CD14-positive monocyte (primary cell): ENCODE measurements around the gene ITGAX. TPM values are rescaled to one million over a fixed set of nuclear protein-coding genes. Genes with fewer than 3 reads are reported as not detected.

Source experiments
- DNase-seq, 3 donors: peaks; one replicate each; pipeline ENCODE4 v3.0.0-alpha.2; 2011 to 2022
- H2AFZ ChIP-seq: 2 replicates; pipeline ENCODE4 v1.6.0; 2012; ENCODE audit warnings: mild to moderate bottlenecking, low read depth, low read length, inconsistent platforms; ENCODE audit not compliant: insufficient read depth, poor library complexity, severe bottlenecking
- H3K27ac ChIP-seq, 2 donors: 1 replicate in 1 of 2; 2 replicates in 1 of 2; pipeline ENCODE4 v1.5.1; 2012 to 2013; ENCODE audit warnings: low read length in 2 of 2, control low read depth in 1 of 2, inconsistent platforms in 1 of 2, low read depth in 1 of 2, mild to moderate bottlenecking in 1 of 2
- H3K27me3 ChIP-seq, 2 donors: one replicate each; pipeline versions ENCODE4 v1.6.0 to v1.6.1; 2011 to 2013; ENCODE audit warnings: low read length in 2 of 2; ENCODE audit not compliant: control insufficient read depth in 2 of 2, insufficient read depth in 2 of 2
- H3K36me3 ChIP-seq, 2 donors: replicated peaks in 1 of 2; 1 replicate in 1 of 2; 2 replicates in 1 of 2; pipeline versions ENCODE4 v1.5.1 to v1.6.1; 2012 to 2013; ENCODE audit warnings: low read length in 2 of 2, control low read depth in 1 of 2, inconsistent platforms in 1 of 2, mild to moderate bottlenecking in 1 of 2; ENCODE audit not compliant: insufficient read depth in 2 of 2, control insufficient read depth in 1 of 2
- H3K4me1 ChIP-seq, 2 donors: 1 replicate in 1 of 2; 2 replicates in 1 of 2; pipeline versions ENCODE4 v1.5.1 to v1.6.1; 2012 to 2013; ENCODE audit warnings: low read length in 2 of 2, control low read depth in 1 of 2, inconsistent platforms in 1 of 2, mild to moderate bottlenecking in 1 of 2, moderate library complexity in 1 of 2; ENCODE audit not compliant: insufficient read depth in 2 of 2, control insufficient read depth in 1 of 2
- H3K4me2 ChIP-seq: replicated peaks from 2 replicates; pipeline ENCODE3; 2012; ENCODE audit warnings: low read length, moderate library complexity, mild to moderate bottlenecking; ENCODE audit not compliant: poor library complexity, severe bottlenecking; ENCODE audit errors: extremely low read depth
- H3K4me3 ChIP-seq, 3 experiments: fragments of 200-600 bp in 1 of 3; sonication (generic) in 1 of 3; replicated peaks in 1 of 3; 1 replicate in 2 of 3; 2 replicates in 1 of 3; pipeline ENCODE4 v1.5.1; 2011 to 2013; ENCODE audit warnings: low read length in 3 of 3, mild to moderate bottlenecking in 3 of 3, control low read depth in 2 of 3, low read depth in 2 of 3, inconsistent platforms in 1 of 3, moderate library complexity in 1 of 3
- H3K79me2 ChIP-seq: 2 replicates; pipeline ENCODE4 v1.6.0; 2012; ENCODE audit warnings: mild to moderate bottlenecking, control low read depth, inconsistent platforms, low read length, moderate library complexity; ENCODE audit not compliant: insufficient read depth
- H3K9ac ChIP-seq: 2 replicates; pipeline ENCODE4 v1.6.0; 2017; ENCODE audit warnings: low read length, mild to moderate bottlenecking; ENCODE audit not compliant: insufficient read depth, poor library complexity, severe bottlenecking
- H3K9me3 ChIP-seq, 2 donors: replicated peaks in 1 of 2; 1 replicate in 1 of 2; 2 replicates in 1 of 2; pipeline versions ENCODE4 v1.5.1 to v1.6.1; 2012 to 2013; ENCODE audit warnings: low read length in 2 of 2, control low read depth in 1 of 2; ENCODE audit not compliant: control insufficient read depth in 1 of 2, insufficient read depth in 1 of 2
- H4K20me1 ChIP-seq: 2 replicates; pipeline ENCODE4 v1.6.0; 2012; ENCODE audit warnings: mild to moderate bottlenecking, low read length, control low read depth, moderate library complexity; ENCODE audit not compliant: insufficient read depth
- H3K27ac Mint-ChIP-seq, 7 donors: one replicate each; pipeline ENCODE4 v1.8.0; 2020; ENCODE audit warnings: mild to moderate bottlenecking in 7 of 7, mixed read lengths in 7 of 7, moderate library complexity in 6 of 7, inconsistent platforms in 2 of 7
- H3K27me3 Mint-ChIP-seq, 3 donors: one replicate each; pipeline ENCODE4 v1.8.0; 2021 to 2022; ENCODE audit warnings: low read depth in 3 of 3, mild to moderate bottlenecking in 3 of 3, mixed read lengths in 3 of 3, moderate library complexity in 3 of 3, inconsistent platforms in 1 of 3
- H3K36me3 Mint-ChIP-seq, 2 donors: one replicate each; pipeline ENCODE4 v1.8.0; 2020; ENCODE audit warnings: mixed read lengths in 2 of 2, inconsistent platforms in 1 of 2, mild to moderate bottlenecking in 1 of 2
- H3K4me1 Mint-ChIP-seq: one replicate; pipeline ENCODE4 v1.8.0; 2020; ENCODE audit warnings: mild to moderate bottlenecking, mixed read lengths
- H3K4me3 Mint-ChIP-seq, 2 donors: one replicate each; pipeline ENCODE4 v1.8.0; 2020; ENCODE audit warnings: mild to moderate bottlenecking in 2 of 2, mixed read lengths in 2 of 2, moderate library complexity in 1 of 2
- H3K9me3 Mint-ChIP-seq, 7 donors: one replicate each; pipeline ENCODE4 v1.8.0; 2020 to 2022; ENCODE audit warnings: mixed read lengths in 7 of 7, mild to moderate bottlenecking in 6 of 7, moderate library complexity in 6 of 7, inconsistent platforms in 2 of 7
- WGBS: methylation state at CpG from one replicate; pipeline ENCODE4 v1.1.5; 2013; ENCODE audit warnings: missing lambda C conversion rate; ENCODE audit not compliant: insufficient coverage; 5-methylcytosine and 5-hydroxymethylcytosine counted together
- intact Hi-C, 2 donors: fragments of 100-400 bp; cut with micrococcal nuclease; formaldehyde crosslinking; loops; one replicate each; pipeline versions ENCODE4 v1.15.0 to v1.15.1; 2023
- polyA plus RNA-seq, 3 donors: library from polyadenylated mRNA; depleted of rRNA in 1 of 3; unstranded in 2 of 3; stranded (reverse) in 1 of 3; fragments of 300-500 nt in 2 of 3; fragments of >200 nt in 1 of 3; fragmentation: Illumina TruSeq in 2 of 3; gene quantifications; 1 replicate in 2 of 3; 2 replicates in 1 of 3; pipeline ENCODE4 v1.2.3, GENCODE V29; 2012 to 2021
- TF ChIP-seq, protein P1 (sequence below): fragments of 200-600 bp; IDR thresholded peaks from one replicate; pipeline ENCODE4 v1.8.0; 2022; ENCODE audit warnings: antibody characterized with exemption, mild to moderate bottlenecking

Gene ITGAX
- polyA plus RNA-seq, 3 donors, result 40.7 to 710 (median 71.3) TPM

DNA sequence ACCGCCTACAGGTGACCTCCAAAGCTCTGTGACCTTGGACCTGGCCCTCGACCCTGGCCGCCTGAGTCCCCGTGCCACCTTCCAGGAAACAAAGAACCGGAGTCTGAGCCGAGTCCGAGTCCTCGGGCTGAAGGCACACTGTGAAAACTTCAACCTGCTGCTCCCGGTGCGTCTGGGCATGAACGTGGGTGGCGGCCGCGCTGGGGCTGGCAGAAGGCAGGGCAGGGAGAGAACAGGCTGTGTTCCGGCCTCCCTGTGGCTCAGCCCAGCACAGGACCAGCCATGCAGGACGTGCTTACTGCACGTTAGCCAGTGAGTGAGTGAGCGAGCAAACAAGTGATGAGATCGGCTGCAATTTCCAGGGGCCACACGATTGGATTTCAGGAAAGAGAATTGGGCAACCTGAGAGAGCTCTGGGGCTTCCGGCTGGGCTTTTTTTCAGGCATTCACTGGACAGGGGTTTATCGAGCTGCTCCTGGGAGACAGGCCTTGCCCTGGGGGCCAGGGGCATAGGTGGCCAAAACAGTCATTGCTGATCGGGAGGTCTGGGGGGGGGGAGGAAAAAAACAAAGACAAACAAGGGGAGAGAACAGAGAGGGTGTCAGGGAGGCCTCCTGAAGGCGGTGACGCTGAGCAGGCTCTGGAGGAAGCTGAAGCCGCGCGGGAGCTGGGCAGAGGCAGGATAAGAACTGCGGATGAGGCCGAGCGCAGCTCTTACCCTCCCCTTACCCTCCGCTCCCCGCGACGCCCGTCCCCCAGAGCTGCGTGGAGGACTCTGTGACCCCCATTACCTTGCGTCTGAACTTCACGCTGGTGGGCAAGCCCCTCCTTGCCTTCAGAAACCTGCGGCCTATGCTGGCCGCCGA lies 16.9 kb downstream of the ITGAX start:
- no peaks in the 10 kb centered on the region for H3K79me2 ChIP-seq
- H3K9ac ChIP-seq, result no peak overlapping the region
- H3K4me3 ChIP-seq, result no peak overlapping the region
- peaks cover 73 to 78% of the 10 kb centered on the region in 2 donors for H3K36me3 Mint-ChIP-seq
- intact Hi-C loops, result loop anchor here in 1 of 2 donors (10.0 kb wide), 1 partner anchor 47 kb away; no protein-coding TSS in a partner anchor
- H3K9me3 ChIP-seq, result peaks cover 0 to 4% of the 10 kb centered on the region in 2 donors
- no peak for DNase-seq
- H3K4me1 ChIP-seq, result peaks cover 19 to 21% of the 10 kb centered on the region in 2 donors
- WGBS, result 92% methylated on average over 37 of the region's 42 CpGs
- no peak overlapping the region for H3K27ac ChIP-seq
- no peak overlapping the region for H2AFZ ChIP-seq
- H3K4me3 Mint-ChIP-seq, result no peak overlapping the region
- no peak overlapping the region for H3K4me2 ChIP-seq
- peaks cover 64% of the 10 kb centered on the region for H4K20me1 ChIP-seq
- peaks cover 0 to 7% (median 2%) of the 10 kb centered on the region in 7 donors for H3K9me3 Mint-ChIP-seq
- peaks cover 61 to 73% of the 10 kb centered on the region in 2 donors for H3K36me3 ChIP-seq
- no peaks in the 10 kb centered on the region for H3K27me3 Mint-ChIP-seq
- H3K4me1 Mint-ChIP-seq, result peaks cover 22% of the 10 kb centered on the region
- H3K27ac Mint-ChIP-seq, result peak overlapping the region in 2 of 7 donors; percentile 0 to 27
- no peaks in the 10 kb centered on the region for H3K27me3 ChIP-seq
- TF ChIP-seq, protein P1, sequence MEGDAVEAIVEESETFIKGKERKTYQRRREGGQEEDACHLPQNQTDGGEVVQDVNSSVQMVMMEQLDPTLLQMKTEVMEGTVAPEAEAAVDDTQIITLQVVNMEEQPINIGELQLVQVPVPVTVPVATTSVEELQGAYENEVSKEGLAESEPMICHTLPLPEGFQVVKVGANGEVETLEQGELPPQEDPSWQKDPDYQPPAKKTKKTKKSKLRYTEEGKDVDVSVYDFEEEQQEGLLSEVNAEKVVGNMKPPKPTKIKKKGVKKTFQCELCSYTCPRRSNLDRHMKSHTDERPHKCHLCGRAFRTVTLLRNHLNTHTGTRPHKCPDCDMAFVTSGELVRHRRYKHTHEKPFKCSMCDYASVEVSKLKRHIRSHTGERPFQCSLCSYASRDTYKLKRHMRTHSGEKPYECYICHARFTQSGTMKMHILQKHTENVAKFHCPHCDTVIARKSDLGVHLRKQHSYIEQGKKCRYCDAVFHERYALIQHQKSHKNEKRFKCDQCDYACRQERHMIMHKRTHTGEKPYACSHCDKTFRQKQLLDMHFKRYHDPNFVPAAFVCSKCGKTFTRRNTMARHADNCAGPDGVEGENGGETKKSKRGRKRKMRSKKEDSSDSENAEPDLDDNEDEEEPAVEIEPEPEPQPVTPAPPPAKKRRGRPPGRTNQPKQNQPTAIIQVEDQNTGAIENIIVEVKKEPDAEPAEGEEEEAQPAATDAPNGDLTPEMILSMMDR, result no peak

DNA sequence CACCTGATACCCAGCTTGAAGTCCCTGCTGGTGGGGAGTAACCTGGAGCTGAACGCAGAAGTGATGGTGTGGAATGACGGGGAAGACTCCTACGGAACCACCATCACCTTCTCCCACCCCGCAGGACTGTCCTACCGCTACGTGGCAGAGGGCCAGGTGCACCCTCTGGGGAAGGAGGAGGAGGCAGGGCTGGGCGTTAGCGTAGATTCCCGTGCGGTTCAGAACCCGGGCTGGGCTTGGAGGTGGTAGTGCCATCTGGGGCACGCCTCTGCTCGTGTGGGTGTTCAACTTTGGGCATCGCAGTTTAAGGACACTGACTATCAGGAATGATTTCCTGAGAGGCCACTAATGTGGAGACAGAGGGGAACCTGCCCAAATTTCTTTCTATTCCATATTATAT lies 18.3 kb downstream of the ITGAX start:
- WGBS, result 63% methylated on average over 5 of the region's 14 CpGs
- Mint-ChIP-seq H3K27ac (peak overlapping the region in 1 of 7 donors; percentile 20), H3K36me3 (peaks cover 83 to 89% of the 10 kb centered on the region in 2 donors), H3K4me3 (no peak overlapping the region), H3K27me3 (no peaks in the 10 kb centered on the region), H3K4me1 (peaks cover 8% of the 10 kb centered on the region), H3K9me3 (peaks cover 0 to 7% (median 2%) of the 10 kb centered on the region in 7 donors)
- TF ChIP-seq, protein P1, result no peak
- no peaks in the 10 kb centered on the region for H3K79me2 ChIP-seq
- H4K20me1 ChIP-seq, result peaks cover 78% of the 10 kb centered on the region
- H3K4me3 ChIP-seq, result no peak overlapping the region
- H3K4me2 ChIP-seq, result no peak overlapping the region
- intact Hi-C loops, result loop anchor here in 1 of 2 donors (10.0 kb wide), 1 partner anchor 48 kb away; no protein-coding TSS in a partner anchor
- no peaks in the 10 kb centered on the region for H3K27me3 ChIP-seq
- H3K9ac ChIP-seq, result no peak overlapping the region
- H3K4me1 ChIP-seq, result peaks cover 6 to 8% of the 10 kb centered on the region in 2 donors
- DNase-seq, result no peak
- peaks cover 0 to 4% of the 10 kb centered on the region in 2 donors for H3K9me3 ChIP-seq
- no peak overlapping the region for H3K27ac ChIP-seq
- H2AFZ ChIP-seq, result no peak overlapping the region
- H3K36me3 ChIP-seq, result peaks cover 75 to 86% of the 10 kb centered on the region in 2 donors
